WTC11 (cell line): Measurements from ENCODE around the gene PIGZ. TPM values are rescaled to one million over a fixed set of nuclear protein-coding genes. Genes with fewer than 3 reads are reported as not detected.

ENCODE experiments used
- ATAC-seq: fragments of 200-7000 bp; cut with Tn5 transposase; 2 replicates; pipeline ENCODE4 v1.10.0; 2021; ENCODE audit warnings: mild to moderate bottlenecking, moderate library complexity
- CTCF ChIA-PET: fragments of 300-600 bp; sonication (Branson Sonifier 250); formaldehyde crosslinking; loops from one replicate; lab custom pipeline; 2021; ENCODE audit warnings: antibody characterized with exemption; lab: Charles Lee
- POLR2A ChIA-PET: fragments of 350-600 bp; sonication (Branson Sonifier 250); formaldehyde crosslinking; loops from one replicate; lab custom pipeline; 2021; ENCODE audit warnings: antibody characterized with exemption; lab: Charles Lee
- DNase-seq: peaks from one replicate; pipeline ENCODE4 v3.0.0; 2021; ENCODE audit warnings: low spot score
- H3K27ac Mint-ChIP-seq: 2 replicates; pipeline ENCODE4 v1.8.0; 2021; ENCODE audit warnings: mixed read lengths
- H3K27me3 Mint-ChIP-seq: 2 replicates; pipeline ENCODE4 v1.8.0; 2021; ENCODE audit warnings: low read depth, mild to moderate bottlenecking, moderate library complexity, mixed read lengths
- H3K36me3 Mint-ChIP-seq: 2 replicates; pipeline ENCODE4 v1.8.0; 2021; ENCODE audit warnings: mixed read lengths
- H3K4me1 Mint-ChIP-seq: 2 replicates; pipeline ENCODE4 v1.8.0; 2022; ENCODE audit warnings: mixed read lengths
- H3K4me3 Mint-ChIP-seq: 2 replicates; pipeline ENCODE4 v1.8.0; 2021; ENCODE audit warnings: mild to moderate bottlenecking, moderate library complexity, mixed read lengths
- H3K9me3 Mint-ChIP-seq: 2 replicates; pipeline ENCODE4 v1.8.0; 2021; ENCODE audit warnings: mixed read lengths
- ATF1 ChIP-seq: sonication (generic); formaldehyde crosslinking; IDR thresholded peaks from 2 replicates; pipeline ENCODE4 v1.8.1; 2023; ENCODE audit warnings: mild to moderate bottlenecking, moderate library complexity, missing genetic modification reagents
- CREB1 ChIP-seq: sonication (generic); formaldehyde crosslinking; IDR thresholded peaks from 2 replicates; pipeline ENCODE4 v1.8.0; 2023; ENCODE audit warnings: mild to moderate bottlenecking, missing genetic modification reagents
- ESRRA ChIP-seq: sonication (generic); formaldehyde crosslinking; IDR thresholded peaks from 2 replicates; pipeline ENCODE4 v1.8.1; 2022; ENCODE audit warnings: mild to moderate bottlenecking, missing genetic modification reagents, borderline replicate concordance
- FOXK1 ChIP-seq: sonication (generic); formaldehyde crosslinking; IDR thresholded peaks from 2 replicates; pipeline ENCODE4 v1.8.0; 2022; ENCODE audit warnings: mild to moderate bottlenecking, moderate library complexity, missing genetic modification reagents
- HMGA2 ChIP-seq: fragments of 250-450 bp; sonication (Bioruptor Pico); IDR thresholded peaks from 2 replicates; pipeline ENCODE4 v1.4.0; 2021; ENCODE audit warnings: mild to moderate bottlenecking, moderate library complexity
- RELA ChIP-seq: sonication (generic); formaldehyde crosslinking; IDR thresholded peaks from 2 replicates; pipeline ENCODE4 v1.8.1; 2022; ENCODE audit warnings: missing genetic modification reagents, mild to moderate bottlenecking, borderline replicate concordance
- SMAD3 ChIP-seq: sonication (generic); formaldehyde crosslinking; IDR thresholded peaks from 2 replicates; pipeline ENCODE4 v1.8.0; 2022; ENCODE audit warnings: missing genetic modification reagents, mild to moderate bottlenecking, borderline replicate concordance
- TCF7 ChIP-seq: sonication (generic); formaldehyde crosslinking; IDR thresholded peaks from 2 replicates; pipeline ENCODE4 v1.8.0; 2022; ENCODE audit warnings: mild to moderate bottlenecking, low read depth, missing genetic modification reagents, moderate library complexity
- TEAD4 ChIP-seq: sonication (generic); formaldehyde crosslinking; IDR thresholded peaks from 2 replicates; pipeline ENCODE4 v1.8.0; 2022; ENCODE audit warnings: mild to moderate bottlenecking, missing genetic modification reagents
- ZNF138 ChIP-seq: sonication (generic); formaldehyde crosslinking; conservative IDR thresholded peaks from 2 replicates; pipeline ENCODE4 v1.8.1; 2022; ENCODE audit warnings: mild to moderate bottlenecking, moderate library complexity, missing genetic modification reagents
- ZNF317 ChIP-seq: sonication (generic); formaldehyde crosslinking; IDR thresholded peaks from 2 replicates; pipeline ENCODE4 v1.8.1; 2023; ENCODE audit warnings: low read depth, mild to moderate bottlenecking, moderate library complexity, missing genetic modification reagents, borderline replicate concordance
- ZNF671 ChIP-seq: fragments of 250-450 bp; sonication (Bioruptor Pico); IDR thresholded peaks from 2 replicates; pipeline ENCODE4 v1.8.0; 2021; ENCODE audit warnings: mild to moderate bottlenecking
- total RNA-seq: library from RNA; stranded (reverse); gene quantifications from 3 replicates; pipeline ENCODE4 v1.2.3, GENCODE V29; 2021
- TF ChIP-seq, protein P1 (sequence below): fragments of 250-450 bp; sonication (Bioruptor Pico); IDR thresholded peaks from 2 replicates; pipeline ENCODE4 v1.8.0; 2021; ENCODE audit warnings: mild to moderate bottlenecking
- TF ChIP-seq, protein P2 (sequence below): sonication (generic); formaldehyde crosslinking; IDR thresholded peaks from 2 replicates; pipeline ENCODE4 v1.8.1; 2023; ENCODE audit warnings: mild to moderate bottlenecking, moderate library complexity, missing genetic modification reagents
- TF ChIP-seq, protein P3 (sequence below): fragments of 250-450 bp; sonication (Bioruptor Pico); IDR thresholded peaks from 2 replicates; pipeline ENCODE4 v1.9.0; 2021; ENCODE audit warnings: mild to moderate bottlenecking, borderline replicate concordance
- TF ChIP-seq, protein P4 (sequence below): sonication (generic); formaldehyde crosslinking; IDR thresholded peaks from 2 replicates; pipeline ENCODE4 v1.8.1; 2023; ENCODE audit warnings: mild to moderate bottlenecking, missing genetic modification reagents
- TF ChIP-seq, protein P5 (sequence below): sonication (generic); formaldehyde crosslinking; IDR thresholded peaks from 2 replicates; pipeline ENCODE4 v1.8.0; 2022; ENCODE audit warnings: mild to moderate bottlenecking, missing genetic modification reagents
- TF ChIP-seq, protein P6 (sequence below): fragments of 250-450 bp; sonication (Bioruptor Pico); IDR thresholded peaks from 2 replicates; pipeline ENCODE4 v1.9.0; 2021; ENCODE audit warnings: moderate library complexity, mild to moderate bottlenecking, inconsistent platforms, borderline replicate concordance
- TF ChIP-seq, protein P7 (sequence below): sonication (generic); formaldehyde crosslinking; IDR thresholded peaks from 2 replicates; pipeline ENCODE4 v1.8.0; 2022; ENCODE audit warnings: mild to moderate bottlenecking, missing genetic modification reagents
- TF ChIP-seq, protein P8 (sequence below): sonication (generic); formaldehyde crosslinking; IDR thresholded peaks from 2 replicates; pipeline ENCODE4 v1.8.1; 2022; ENCODE audit warnings: low read depth, missing genetic modification reagents, borderline replicate concordance
- TF ChIP-seq, protein P9 (sequence below): fragments of 250-450 bp; sonication (Bioruptor Pico); IDR thresholded peaks from 2 replicates; pipeline ENCODE4 v1.9.0; 2021; ENCODE audit warnings: mild to moderate bottlenecking

The PIGZ gene
- total RNA-seq, 1 experiment from 2014 or later = 0.37 TPM

DNA sequence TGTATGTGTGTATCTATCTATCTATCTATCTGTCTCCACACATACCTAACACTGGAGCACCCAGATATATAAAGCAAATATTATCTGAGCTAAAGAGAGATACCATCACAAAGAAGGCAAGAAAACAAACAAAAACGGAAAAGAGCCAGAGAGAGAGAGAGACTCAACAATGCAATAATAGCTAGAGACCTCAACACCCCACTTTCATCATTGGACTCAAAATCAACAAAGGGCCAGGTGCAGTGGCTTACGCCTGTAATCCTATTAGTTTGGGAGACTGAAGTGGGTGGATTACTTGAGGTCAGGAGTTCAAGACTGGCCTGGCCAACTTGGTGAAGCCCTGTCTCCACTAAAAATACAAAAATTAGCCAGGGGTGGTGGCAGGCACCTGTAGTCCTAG, 49.7 kb downstream of the PIGZ start:
- TF ChIP-seq FOXK1 (CRISPR knock-in tag) (no peak), ZNF317 (CRISPR knock-in tag) (no peak), ATF1 (CRISPR knock-in tag) (no peak), SMAD3 (CRISPR knock-in tag) (no peak), TCF7 (CRISPR knock-in tag) (no peak), ZNF138 (CRISPR knock-in tag) (no peak), TEAD4 (CRISPR knock-in tag) (no peak)
- TF ChIP-seq, protein P1, sequence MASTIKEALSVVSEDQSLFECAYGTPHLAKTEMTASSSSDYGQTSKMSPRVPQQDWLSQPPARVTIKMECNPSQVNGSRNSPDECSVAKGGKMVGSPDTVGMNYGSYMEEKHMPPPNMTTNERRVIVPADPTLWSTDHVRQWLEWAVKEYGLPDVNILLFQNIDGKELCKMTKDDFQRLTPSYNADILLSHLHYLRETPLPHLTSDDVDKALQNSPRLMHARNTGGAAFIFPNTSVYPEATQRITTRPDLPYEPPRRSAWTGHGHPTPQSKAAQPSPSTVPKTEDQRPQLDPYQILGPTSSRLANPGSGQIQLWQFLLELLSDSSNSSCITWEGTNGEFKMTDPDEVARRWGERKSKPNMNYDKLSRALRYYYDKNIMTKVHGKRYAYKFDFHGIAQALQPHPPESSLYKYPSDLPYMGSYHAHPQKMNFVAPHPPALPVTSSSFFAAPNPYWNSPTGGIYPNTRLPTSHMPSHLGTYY (CRISPR knock-in tag) = no peak
- TF ChIP-seq, protein P2, sequence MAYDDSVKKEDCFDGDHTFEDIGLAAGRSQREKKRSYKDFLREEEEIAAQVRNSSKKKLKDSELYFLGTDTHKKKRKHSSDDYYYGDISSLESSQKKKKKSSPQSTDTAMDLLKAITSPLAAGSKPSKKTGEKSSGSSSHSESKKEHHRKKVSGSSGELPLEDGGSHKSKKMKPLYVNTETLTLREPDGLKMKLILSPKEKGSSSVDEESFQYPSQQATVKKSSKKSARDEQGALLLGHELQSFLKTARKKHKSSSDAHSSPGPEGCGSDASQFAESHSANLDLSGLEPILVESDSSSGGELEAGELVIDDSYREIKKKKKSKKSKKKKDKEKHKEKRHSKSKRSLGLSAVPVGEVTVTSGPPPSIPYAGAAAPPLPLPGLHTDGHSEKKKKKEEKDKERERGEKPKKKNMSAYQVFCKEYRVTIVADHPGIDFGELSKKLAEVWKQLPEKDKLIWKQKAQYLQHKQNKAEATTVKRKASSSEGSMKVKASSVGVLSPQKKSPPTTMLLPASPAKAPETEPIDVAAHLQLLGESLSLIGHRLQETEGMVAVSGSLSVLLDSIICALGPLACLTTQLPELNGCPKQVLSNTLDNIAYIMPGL = no peak
- TF ChIP-seq, protein P3, sequence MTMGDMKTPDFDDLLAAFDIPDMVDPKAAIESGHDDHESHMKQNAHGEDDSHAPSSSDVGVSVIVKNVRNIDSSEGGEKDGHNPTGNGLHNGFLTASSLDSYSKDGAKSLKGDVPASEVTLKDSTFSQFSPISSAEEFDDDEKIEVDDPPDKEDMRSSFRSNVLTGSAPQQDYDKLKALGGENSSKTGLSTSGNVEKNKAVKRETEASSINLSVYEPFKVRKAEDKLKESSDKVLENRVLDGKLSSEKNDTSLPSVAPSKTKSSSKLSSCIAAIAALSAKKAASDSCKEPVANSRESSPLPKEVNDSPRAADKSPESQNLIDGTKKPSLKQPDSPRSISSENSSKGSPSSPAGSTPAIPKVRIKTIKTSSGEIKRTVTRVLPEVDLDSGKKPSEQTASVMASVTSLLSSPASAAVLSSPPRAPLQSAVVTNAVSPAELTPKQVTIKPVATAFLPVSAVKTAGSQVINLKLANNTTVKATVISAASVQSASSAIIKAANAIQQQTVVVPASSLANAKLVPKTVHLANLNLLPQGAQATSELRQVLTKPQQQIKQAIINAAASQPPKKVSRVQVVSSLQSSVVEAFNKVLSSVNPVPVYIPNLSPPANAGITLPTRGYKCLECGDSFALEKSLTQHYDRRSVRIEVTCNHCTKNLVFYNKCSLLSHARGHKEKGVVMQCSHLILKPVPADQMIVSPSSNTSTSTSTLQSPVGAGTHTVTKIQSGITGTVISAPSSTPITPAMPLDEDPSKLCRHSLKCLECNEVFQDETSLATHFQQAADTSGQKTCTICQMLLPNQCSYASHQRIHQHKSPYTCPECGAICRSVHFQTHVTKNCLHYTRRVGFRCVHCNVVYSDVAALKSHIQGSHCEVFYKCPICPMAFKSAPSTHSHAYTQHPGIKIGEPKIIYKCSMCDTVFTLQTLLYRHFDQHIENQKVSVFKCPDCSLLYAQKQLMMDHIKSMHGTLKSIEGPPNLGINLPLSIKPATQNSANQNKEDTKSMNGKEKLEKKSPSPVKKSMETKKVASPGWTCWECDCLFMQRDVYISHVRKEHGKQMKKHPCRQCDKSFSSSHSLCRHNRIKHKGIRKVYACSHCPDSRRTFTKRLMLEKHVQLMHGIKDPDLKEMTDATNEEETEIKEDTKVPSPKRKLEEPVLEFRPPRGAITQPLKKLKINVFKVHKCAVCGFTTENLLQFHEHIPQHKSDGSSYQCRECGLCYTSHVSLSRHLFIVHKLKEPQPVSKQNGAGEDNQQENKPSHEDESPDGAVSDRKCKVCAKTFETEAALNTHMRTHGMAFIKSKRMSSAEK = no peak
- TF ChIP-seq, protein P4, sequence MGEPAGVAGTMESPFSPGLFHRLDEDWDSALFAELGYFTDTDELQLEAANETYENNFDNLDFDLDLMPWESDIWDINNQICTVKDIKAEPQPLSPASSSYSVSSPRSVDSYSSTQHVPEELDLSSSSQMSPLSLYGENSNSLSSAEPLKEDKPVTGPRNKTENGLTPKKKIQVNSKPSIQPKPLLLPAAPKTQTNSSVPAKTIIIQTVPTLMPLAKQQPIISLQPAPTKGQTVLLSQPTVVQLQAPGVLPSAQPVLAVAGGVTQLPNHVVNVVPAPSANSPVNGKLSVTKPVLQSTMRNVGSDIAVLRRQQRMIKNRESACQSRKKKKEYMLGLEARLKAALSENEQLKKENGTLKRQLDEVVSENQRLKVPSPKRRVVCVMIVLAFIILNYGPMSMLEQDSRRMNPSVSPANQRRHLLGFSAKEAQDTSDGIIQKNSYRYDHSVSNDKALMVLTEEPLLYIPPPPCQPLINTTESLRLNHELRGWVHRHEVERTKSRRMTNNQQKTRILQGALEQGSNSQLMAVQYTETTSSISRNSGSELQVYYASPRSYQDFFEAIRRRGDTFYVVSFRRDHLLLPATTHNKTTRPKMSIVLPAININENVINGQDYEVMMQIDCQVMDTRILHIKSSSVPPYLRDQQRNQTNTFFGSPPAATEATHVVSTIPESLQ (CRISPR knock-in tag) = no peak
- ChIA-PET CTCF (interaction anchor here (1.4 kb wide), 1 partner anchor 82 kb away, joined by 3 read pairs; no protein-coding TSS in a partner anchor), POLR2A (no interaction called here)
- Mint-ChIP-seq H3K36me3 (peaks cover 21% of the 10 kb centered on the region), H3K9me3 (peaks cover 9% of the 10 kb centered on the region), H3K27me3 (no peaks in the 10 kb centered on the region), H3K4me3 (no peak overlapping the region), H3K4me1 (no peaks in the 10 kb centered on the region), H3K27ac (no peak overlapping the region)
- ATAC-seq (no peak), DNase-seq (no peak)

DNA sequence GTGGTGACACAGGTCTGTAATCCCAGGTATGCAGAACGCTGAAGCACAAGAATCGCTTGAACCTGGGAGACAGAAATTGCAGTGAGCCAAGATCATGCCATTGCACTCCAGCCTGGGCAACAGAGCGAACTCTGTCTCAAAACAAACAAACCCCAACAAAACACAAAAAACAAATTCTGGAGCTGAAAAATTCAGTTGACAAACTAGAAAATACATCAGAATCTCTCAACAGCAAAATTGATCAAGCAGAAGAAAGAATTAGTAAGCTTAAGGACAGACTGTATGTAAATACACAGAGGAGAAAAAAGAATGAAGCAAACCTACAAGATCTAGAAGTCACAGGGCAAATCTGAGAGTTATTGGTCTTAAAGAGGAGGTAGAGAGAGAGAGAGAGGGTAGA, 51.6 kb downstream of the PIGZ start:
- ChIA-PET POLR2A (interaction anchor here (0.6 kb wide), 1 partner anchor 49 kb away, joined by 3 read pairs; the partner anchor contains the start of gene SENP5), CTCF (interaction anchor here (0.6 kb wide), 1 partner anchor 81 kb away, joined by 3 read pairs; no protein-coding TSS in a partner anchor)
- TF ChIP-seq, protein P5, sequence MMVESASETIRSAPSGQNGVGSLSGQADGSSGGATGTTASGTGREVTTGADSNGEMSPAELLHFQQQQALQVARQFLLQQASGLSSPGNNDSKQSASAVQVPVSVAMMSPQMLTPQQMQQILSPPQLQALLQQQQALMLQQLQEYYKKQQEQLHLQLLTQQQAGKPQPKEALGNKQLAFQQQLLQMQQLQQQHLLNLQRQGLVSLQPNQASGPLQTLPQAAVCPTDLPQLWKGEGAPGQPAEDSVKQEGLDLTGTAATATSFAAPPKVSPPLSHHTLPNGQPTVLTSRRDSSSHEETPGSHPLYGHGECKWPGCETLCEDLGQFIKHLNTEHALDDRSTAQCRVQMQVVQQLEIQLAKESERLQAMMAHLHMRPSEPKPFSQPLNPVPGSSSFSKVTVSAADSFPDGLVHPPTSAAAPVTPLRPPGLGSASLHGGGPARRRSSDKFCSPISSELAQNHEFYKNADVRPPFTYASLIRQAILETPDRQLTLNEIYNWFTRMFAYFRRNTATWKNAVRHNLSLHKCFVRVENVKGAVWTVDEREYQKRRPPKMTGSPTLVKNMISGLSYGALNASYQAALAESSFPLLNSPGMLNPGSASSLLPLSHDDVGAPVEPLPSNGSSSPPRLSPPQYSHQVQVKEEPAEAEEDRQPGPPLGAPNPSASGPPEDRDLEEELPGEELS (CRISPR knock-in tag) = no peak
- no peak for TF ChIP-seq ZNF671 (CRISPR knock-in tag)
- TF ChIP-seq, protein P6, sequence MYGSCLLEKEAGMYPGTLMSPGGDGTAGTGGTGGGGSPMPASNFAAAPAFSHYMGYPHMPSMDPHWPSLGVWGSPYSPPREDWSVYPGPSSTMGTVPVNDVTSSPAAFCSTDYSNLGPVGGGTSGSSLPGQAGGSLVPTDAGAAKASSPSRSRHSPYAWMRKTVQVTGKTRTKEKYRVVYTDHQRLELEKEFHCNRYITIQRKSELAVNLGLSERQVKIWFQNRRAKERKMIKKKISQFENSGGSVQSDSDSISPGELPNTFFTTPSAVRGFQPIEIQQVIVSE (CRISPR knock-in tag) = no peak
- TF ChIP-seq TCF7 (CRISPR knock-in tag) = no peak
- TF ChIP-seq, protein P7, sequence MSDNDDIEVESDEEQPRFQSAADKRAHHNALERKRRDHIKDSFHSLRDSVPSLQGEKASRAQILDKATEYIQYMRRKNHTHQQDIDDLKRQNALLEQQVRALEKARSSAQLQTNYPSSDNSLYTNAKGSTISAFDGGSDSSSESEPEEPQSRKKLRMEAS (CRISPR knock-in tag) = no peak
- no peak for TF ChIP-seq RELA (CRISPR knock-in tag)
- no peak for TF ChIP-seq ESRRA (CRISPR knock-in tag)
- TF ChIP-seq CREB1 (CRISPR knock-in tag) = no peak
- no peak for TF ChIP-seq HMGA2 (CRISPR knock-in tag)
- TF ChIP-seq, protein P8, sequence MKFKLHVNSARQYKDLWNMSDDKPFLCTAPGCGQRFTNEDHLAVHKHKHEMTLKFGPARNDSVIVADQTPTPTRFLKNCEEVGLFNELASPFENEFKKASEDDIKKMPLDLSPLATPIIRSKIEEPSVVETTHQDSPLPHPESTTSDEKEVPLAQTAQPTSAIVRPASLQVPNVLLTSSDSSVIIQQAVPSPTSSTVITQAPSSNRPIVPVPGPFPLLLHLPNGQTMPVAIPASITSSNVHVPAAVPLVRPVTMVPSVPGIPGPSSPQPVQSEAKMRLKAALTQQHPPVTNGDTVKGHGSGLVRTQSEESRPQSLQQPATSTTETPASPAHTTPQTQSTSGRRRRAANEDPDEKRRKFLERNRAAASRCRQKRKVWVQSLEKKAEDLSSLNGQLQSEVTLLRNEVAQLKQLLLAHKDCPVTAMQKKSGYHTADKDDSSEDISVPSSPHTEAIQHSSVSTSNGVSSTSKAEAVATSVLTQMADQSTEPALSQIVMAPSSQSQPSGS (CRISPR knock-in tag) = no peak
- TF ChIP-seq, protein P9, sequence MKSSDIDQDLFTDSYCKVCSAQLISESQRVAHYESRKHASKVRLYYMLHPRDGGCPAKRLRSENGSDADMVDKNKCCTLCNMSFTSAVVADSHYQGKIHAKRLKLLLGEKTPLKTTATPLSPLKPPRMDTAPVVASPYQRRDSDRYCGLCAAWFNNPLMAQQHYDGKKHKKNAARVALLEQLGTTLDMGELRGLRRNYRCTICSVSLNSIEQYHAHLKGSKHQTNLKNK (CRISPR knock-in tag) = no peak

More for the DNA sequence above, 51.6 kb downstream of the PIGZ start:
- Mint-ChIP-seq H3K4me3 (no peak overlapping the region), H3K27ac (no peak overlapping the region), H3K27me3 (no peaks in the 10 kb centered on the region), H3K4me1 (no peaks in the 10 kb centered on the region), H3K36me3 (peaks cover 21% of the 10 kb centered on the region), H3K9me3 (peaks cover 9% of the 10 kb centered on the region)
- DNase-seq (no peak), ATAC-seq (no peak)
